HG02840 (cell line): Measurements from ENCODE around the gene PCDH12.

Experiments used
- ATAC-seq: cut with Tn5 transposase; IDR thresholded peaks from one replicate; pipeline ENCODE4 v1.9.1; 2021; ENCODE audit warnings: mild to moderate bottlenecking, moderate library complexity, moderate number of reproducible peaks; ENCODE audit not compliant: unreplicated experiment, low FRiP score

PCDH12 gene

GRCh38 chr5:141913560-141914198 is 44.3 kb downstream of the PCDH12 start:
- no peak for ATAC-seq

- ATAC-seq: no peak
Measured at GRCh38 chr5:141910271-141910673, 47.7 kb downstream of the PCDH12 start.

- no peak for ATAC-seq
Measured at GRCh38 chr5:141909212-141909611, 48.8 kb downstream of the PCDH12 start.

GRCh38 chr5:141908796-141909195 is 49.2 kb downstream of the PCDH12 start:
- no peak for ATAC-seq

GRCh38 chr5:141906972-141907371 is 51.0 kb downstream of the PCDH12 start:
- no peak for ATAC-seq

- ATAC-seq: no peak
Measured at GRCh38 chr5:141906517-141906916, 51.5 kb downstream of the PCDH12 start.

GRCh38 chr5:141904551-141904950 is 53.5 kb downstream of the PCDH12 start:
- ATAC-seq: no peak

- no peak for ATAC-seq
Measured at GRCh38 chr5:141903261-141903660, 54.7 kb downstream of the PCDH12 start.

GRCh38 chr5:141902015-141902814 is 55.8 kb downstream of the PCDH12 start:
- ATAC-seq: no peak

- no peak for ATAC-seq
Measured at GRCh38 chr5:141898448-141899049, 59.5 kb downstream of the PCDH12 start.

GRCh38 chr5:141897425-141897824 is 60.6 kb downstream of the PCDH12 start:
- no peak for ATAC-seq
